Esophagus squamous epithelium (tissue), 5 donors: Measurements from ENCODE around the gene PHF21B. TPM values are rescaled to one million over a fixed set of nuclear protein-coding genes. Genes with fewer than 3 reads are reported as not detected.

Source experiments
- DNase-seq: peaks from one replicate; lab custom pipeline; 2025; lab: John Stamatoyannopoulos, UW
- H3K27ac ChIP-seq, 4 donors: fragments of 200-600 bp; sonication (generic); one replicate each; pipeline ENCODE4 v1.5.1; 2016 to 2019; ENCODE audit warnings: mild to moderate bottlenecking in 1 of 4
- H3K27me3 ChIP-seq, 4 donors: fragments of 200-600 bp; sonication (generic); 1 replicate in 3 of 4; 2 replicates in 1 of 4; pipeline versions ENCODE4 v1.5.1 to v1.6.0; 2017 to 2021; ENCODE audit warnings: antibody characterized with exemption in 1 of 4
- H3K36me3 ChIP-seq, 3 donors: fragments of 200-600 bp; sonication (generic); one replicate each; pipeline ENCODE4 v1.5.1; 2016 to 2019
- H3K4me1 ChIP-seq, 3 donors: fragments of 200-600 bp; sonication (generic); one replicate each; pipeline ENCODE4 v1.5.1; 2017 to 2019
- H3K4me3 ChIP-seq, 4 donors: fragments of 200-600 bp; sonication (generic); 1 replicate in 3 of 4; 2 replicates in 1 of 4; pipeline ENCODE4 v1.5.1; 2016 to 2019; ENCODE audit warnings: mild to moderate bottlenecking in 2 of 4, moderate library complexity in 1 of 4
- H3K9me3 ChIP-seq, 3 donors: fragments of 200-600 bp; sonication (generic); one replicate each; pipeline ENCODE4 v1.5.1; 2016 to 2019
- POLR2A ChIP-seq, 4 donors: fragments of 450-650 bp; IDR thresholded peaks; one replicate each; pipeline ENCODE4 v1.6.1; 2017; ENCODE audit warnings: antibody characterized with exemption in 4 of 4, mild to moderate bottlenecking in 4 of 4, moderate library complexity in 3 of 4
- WGBS, 2 donors: methylation state at CpG; one replicate each; pipeline ENCODE4 v1.1.5; 2018; 5-methylcytosine and 5-hydroxymethylcytosine counted together
- intact Hi-C: fragments of 100-400 bp; cut with DNase I; formaldehyde crosslinking; loops from one replicate; pipeline ENCODE4 v1.15.0; 2022
- total RNA-seq, 4 donors: library from RNA; depleted of rRNA; stranded (reverse); fragments of >200 nt; gene quantifications; one replicate each; pipeline ENCODE4 v1.1.0, GENCODE V29; 2016
- TF ChIP-seq, protein P1 (sequence below), 6 experiments: fragments of 450-650 bp in 4 of 6; fragments of 200-600 bp in 2 of 6; sonication (generic) in 2 of 6; IDR thresholded peaks; one replicate each; pipeline ENCODE4 v1.5.1; 2016 to 2019; ENCODE audit warnings: antibody characterized with exemption in 6 of 6, mild to moderate bottlenecking in 4 of 6, moderate library complexity in 4 of 6
- donor health status: DM: yes; HTN: yes; CAD: no.

Gene PHF21B
- total RNA-seq, 4 donors from 2014 or later: 0.04 to 0.19 TPM; not detected in 2

DNA sequence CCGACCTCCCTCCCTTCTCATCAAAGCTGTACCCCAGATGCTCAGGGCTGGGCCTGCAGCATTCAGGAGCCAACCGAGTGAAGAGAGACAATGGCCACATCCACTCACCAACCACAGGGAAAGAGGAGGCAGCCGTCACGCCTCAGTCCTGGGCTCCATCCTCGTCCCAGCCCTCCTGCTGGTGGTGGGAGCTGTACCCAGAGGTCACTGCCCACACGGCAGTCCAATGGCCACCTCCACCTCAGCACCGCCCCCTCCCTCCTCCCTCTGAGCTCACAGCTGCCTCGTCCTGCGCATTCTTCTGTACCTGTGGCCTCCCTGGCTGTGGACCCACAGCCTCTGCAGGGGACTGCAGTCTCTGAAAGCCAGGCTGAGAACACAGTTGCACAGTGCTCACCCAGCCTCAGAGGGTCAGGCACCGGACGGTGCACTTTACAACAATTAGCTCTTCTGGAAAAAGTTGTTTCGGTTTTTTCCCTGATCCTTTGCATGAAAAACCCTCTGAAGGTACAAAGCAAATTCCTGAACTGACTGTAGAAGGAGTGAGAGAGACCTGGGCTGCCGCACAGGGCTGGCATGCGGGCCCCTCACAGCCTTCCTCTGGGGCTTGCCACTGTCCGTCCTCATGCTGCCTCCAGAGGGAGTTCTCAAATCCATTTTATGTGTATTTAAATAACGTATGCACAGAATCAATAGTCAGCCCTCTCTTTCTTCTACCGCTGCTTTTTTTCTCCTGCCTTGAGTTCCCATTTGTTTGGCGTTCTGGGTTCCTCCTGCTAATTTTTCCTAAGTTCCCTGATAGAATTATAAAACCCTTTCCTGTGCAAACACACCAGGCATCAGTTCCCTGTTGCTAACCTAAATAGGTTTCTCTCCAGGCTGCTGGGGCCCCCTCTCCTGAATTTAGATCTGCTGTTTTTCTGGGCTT, 52.7 kb downstream of the PHF21B start:
- DNase-seq: no peak
- intact Hi-C loops: no loop called here
- H3K27me3 ChIP-seq: peaks cover 0 to 49% (median 0%) of the 10 kb centered on the region in 4 donors
- H3K4me1 ChIP-seq: no peaks in the 10 kb centered on the region
- H3K4me3 ChIP-seq: no peak overlapping the region
- TF ChIP-seq, protein P1, sequence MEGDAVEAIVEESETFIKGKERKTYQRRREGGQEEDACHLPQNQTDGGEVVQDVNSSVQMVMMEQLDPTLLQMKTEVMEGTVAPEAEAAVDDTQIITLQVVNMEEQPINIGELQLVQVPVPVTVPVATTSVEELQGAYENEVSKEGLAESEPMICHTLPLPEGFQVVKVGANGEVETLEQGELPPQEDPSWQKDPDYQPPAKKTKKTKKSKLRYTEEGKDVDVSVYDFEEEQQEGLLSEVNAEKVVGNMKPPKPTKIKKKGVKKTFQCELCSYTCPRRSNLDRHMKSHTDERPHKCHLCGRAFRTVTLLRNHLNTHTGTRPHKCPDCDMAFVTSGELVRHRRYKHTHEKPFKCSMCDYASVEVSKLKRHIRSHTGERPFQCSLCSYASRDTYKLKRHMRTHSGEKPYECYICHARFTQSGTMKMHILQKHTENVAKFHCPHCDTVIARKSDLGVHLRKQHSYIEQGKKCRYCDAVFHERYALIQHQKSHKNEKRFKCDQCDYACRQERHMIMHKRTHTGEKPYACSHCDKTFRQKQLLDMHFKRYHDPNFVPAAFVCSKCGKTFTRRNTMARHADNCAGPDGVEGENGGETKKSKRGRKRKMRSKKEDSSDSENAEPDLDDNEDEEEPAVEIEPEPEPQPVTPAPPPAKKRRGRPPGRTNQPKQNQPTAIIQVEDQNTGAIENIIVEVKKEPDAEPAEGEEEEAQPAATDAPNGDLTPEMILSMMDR (IDR thresholded peaks at IDR 0.05): no peak
- no peak for TF ChIP-seq POLR2A (IDR thresholded peaks at IDR 0.05)
- no peak overlapping the region for H3K27ac ChIP-seq
- no peaks in the 10 kb centered on the region for H3K9me3 ChIP-seq
- no peaks in the 10 kb centered on the region for H3K36me3 ChIP-seq
- 52 to 66% methylated on average over 12 to 14 of the region's 18 CpGs for WGBS, 2 donors

- Histone ChIP-seq H3K27me3 (peaks cover 0 to 44% (median 0%) of the 10 kb centered on the region in 4 donors), H3K4me1 (no peaks in the 10 kb centered on the region), H3K9me3 (no peaks in the 10 kb centered on the region), H3K27ac (no peak overlapping the region), H3K4me3 (no peak overlapping the region), H3K36me3 (no peaks in the 10 kb centered on the region)
- DNase-seq: no peak
- no peak for TF ChIP-seq POLR2A (IDR thresholded peaks at IDR 0.05)
- TF ChIP-seq, protein P1 (IDR thresholded peaks at IDR 0.05): no peak
- intact Hi-C loops: no loop called here
- WGBS, 2 donors: 53 to 80% methylated on average over 1 to 2 of the region's 8 CpGs
These were observed 54.7 kb downstream of the PHF21B start for GRCh38 chr22:44955102-44955501.

- WGBS, 2 donors: 60 to 70% methylated on average over 9 to 10 of the region's 10 CpGs
- Histone ChIP-seq H3K27ac (no peak overlapping the region), H3K27me3 (peaks cover 0 to 44% (median 0%) of the 10 kb centered on the region in 4 donors), H3K9me3 (no peaks in the 10 kb centered on the region), H3K4me3 (no peak overlapping the region), H3K36me3 (no peaks in the 10 kb centered on the region), H3K4me1 (no peaks in the 10 kb centered on the region)
- no peak for TF ChIP-seq POLR2A (IDR thresholded peaks at IDR 0.05)
- TF ChIP-seq, protein P1 (IDR thresholded peaks at IDR 0.05): no peak
- no peak for DNase-seq
- intact Hi-C loops: no loop called here
These were observed 55.7 kb downstream of the PHF21B start for GRCh38 chr22:44954149-44954548.

DNA sequence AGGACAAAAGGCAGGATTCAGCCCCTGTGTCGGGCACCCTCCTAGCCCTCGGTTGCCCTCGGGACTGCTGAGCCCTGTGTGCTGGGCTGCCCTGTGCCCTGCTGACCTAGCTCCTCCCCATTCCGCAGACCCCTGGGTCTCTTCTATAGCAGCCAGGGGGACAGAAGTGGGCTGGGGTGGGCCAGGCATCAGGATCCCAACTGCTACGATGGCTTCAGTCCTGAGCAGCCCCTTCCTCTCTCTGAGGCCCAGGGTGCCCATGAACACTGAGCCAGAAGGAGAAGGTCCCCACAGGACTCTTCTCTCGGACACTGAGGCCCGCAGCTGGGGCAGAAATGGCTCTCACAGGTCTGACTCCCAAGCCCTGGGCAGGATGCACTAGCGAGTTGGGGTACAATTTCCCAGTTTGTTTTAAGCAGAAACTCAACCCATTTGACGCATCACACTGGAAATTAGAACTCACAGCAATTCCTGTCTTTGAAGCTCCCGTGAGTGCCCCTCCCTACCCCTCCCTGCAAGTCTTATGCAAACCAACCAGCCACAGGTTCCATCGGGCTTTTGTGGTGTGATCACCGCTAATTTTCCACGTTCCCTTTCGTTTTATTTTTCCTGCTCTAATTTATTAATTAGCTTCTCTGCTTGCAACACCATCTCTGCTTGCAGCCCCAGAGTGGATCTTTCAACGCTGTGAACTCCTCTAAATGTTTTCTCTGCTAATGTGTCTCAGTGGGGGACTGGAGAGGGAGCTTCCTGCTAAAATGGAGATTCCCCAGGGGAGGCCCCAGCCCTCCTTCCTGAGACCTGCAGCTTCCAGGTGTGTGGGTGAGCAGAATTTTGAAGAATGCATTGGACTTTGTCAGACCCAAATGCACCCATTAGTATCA, 56.7 kb downstream of the PHF21B start:
- Histone ChIP-seq H3K9me3 (no peaks in the 10 kb centered on the region), H3K27ac (no peak overlapping the region), H3K27me3 (peaks cover 0 to 44% (median 0%) of the 10 kb centered on the region in 4 donors), H3K4me1 (no peaks in the 10 kb centered on the region), H3K4me3 (no peak overlapping the region), H3K36me3 (no peaks in the 10 kb centered on the region)
- intact Hi-C loops: no loop called here
- WGBS, 2 donors: 38 to 41% methylated on average over 12 to 13 of the region's 15 CpGs
- DNase-seq: no peak
- TF ChIP-seq, protein P1 (IDR thresholded peaks at IDR 0.05): no peak
- TF ChIP-seq POLR2A (IDR thresholded peaks at IDR 0.05): no peak

DNA sequence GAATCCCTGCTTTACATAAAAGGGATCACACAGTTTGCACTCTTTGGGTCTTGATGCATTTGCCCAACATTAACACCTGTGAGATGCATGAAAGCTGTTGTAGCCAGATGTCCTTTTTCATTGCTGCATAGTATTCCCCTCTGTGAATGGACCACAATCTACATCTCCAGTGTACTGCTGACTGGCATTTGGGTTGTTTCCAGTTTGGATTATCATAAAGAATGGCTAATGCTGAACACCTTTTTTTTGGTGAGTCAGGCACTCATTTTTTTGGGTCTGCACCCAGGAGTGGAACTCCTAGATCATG, 58.3 kb downstream of the PHF21B start:
- H3K36me3 ChIP-seq: no peaks in the 10 kb centered on the region
- peaks cover 0 to 41% (median 0%) of the 10 kb centered on the region in 4 donors for H3K27me3 ChIP-seq
- H3K4me3 ChIP-seq: no peak overlapping the region
- intact Hi-C loops: no loop called here
- no peak for DNase-seq
- H3K27ac ChIP-seq: no peak overlapping the region
- no peak for TF ChIP-seq POLR2A (IDR thresholded peaks at IDR 0.05)
- TF ChIP-seq, protein P1 (IDR thresholded peaks at IDR 0.05): no peak
- no peaks in the 10 kb centered on the region for H3K9me3 ChIP-seq
- H3K4me1 ChIP-seq: no peaks in the 10 kb centered on the region
